HPDE6-E6E7 (cell line): ENCODE measurements around the gene CDH12.

Experiments
- DNase-seq: peaks from one replicate; pipeline ENCODE4 v3.0.0; 2011; ENCODE audit warnings: missing footprints; ENCODE audit errors: extremely low spot score

CDH12 gene

DNA sequence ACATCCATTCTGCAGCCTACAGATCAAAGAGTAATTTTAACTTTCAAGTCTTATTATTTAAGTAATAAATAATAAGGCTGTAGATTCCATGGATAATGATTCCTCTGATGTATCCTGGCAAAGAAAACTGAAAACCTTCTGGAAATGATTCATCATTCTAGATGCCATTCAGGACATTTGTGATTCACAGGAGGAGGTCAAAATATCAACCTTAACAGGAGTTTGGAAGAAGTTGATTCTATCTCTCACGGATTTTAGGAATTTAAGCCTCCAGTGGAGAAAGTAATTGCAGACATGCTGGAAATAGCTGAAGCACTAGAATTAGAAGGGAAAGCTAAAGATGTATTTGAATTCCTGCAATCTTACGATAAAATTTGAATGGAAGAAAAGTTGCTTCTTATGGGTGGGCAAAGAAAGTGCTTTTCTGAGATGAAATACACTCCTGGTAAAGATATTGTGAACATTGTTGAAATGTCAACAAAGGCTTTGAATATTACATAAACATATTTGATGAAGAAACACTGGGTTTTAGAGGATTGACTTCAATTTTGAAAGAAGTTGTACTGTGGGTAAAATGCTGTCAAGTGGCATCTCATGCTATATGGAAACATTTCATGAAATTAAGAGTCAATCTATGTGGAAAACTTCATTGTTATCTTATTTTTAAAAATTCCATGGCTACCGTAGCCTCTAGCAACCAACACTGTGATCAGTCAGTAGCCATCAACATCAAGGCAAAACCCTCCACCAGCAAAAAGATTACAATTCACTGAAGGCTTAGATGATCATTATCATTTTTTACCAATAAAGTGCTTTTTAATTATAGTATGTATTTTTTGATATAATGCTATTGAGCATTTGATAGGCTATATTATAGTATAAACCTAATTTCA is 1141.0 kb downstream of the CDH12 start:
- no peak for DNase-seq

DNA sequence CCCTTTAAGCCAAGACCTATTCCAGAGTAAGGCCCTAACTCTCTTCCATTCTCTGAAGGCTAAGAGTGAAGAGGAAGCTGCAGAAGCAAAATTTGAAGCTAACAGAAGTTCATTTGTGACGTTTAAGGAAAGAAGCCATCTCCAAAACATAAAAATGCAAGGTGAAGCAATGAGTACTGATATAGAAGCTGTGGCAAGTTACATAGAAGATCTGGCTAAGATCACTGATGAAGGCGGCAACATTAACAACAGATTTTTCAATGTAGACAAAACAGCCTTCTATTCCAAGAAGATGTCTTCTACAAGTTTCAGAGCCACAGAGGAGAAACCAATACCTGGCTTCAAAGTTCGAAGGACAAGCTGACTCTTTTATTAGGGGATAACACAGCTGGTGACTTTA is 1143.4 kb downstream of the CDH12 start:
- DNase-seq = no peak

DNA sequence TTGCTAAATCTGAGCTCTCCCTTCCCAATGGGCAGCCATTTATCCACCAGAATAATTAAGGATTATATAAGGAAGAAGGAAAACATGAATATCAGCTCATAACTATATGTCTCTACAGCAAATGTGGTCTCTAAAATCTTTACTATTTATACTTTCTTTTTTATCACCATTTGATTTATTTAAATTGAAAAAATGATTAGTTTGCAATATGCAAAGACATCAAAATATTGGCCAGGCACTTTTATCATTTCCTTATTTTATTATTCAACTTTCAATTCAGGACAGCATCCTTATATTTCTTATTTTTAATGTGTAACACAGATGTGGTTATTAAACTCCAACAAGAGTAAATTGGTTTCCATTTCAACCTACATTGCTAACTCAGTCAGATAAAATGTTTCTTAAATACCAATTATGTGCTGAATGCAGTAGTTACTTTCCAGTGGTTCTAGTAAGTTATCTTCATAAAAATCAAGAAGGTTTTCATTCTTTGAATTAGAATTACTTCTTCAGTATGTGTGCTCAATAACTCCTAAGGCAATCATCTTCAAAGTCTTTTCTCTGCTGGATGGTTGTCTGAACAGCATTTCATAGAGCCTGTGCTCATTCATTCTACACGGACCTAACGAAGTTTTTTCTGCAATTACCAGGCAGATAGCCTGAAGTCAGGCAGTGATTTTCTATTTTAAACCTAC is 1148.0 kb downstream of the CDH12 start:
- DNase-seq = no peak

DNA sequence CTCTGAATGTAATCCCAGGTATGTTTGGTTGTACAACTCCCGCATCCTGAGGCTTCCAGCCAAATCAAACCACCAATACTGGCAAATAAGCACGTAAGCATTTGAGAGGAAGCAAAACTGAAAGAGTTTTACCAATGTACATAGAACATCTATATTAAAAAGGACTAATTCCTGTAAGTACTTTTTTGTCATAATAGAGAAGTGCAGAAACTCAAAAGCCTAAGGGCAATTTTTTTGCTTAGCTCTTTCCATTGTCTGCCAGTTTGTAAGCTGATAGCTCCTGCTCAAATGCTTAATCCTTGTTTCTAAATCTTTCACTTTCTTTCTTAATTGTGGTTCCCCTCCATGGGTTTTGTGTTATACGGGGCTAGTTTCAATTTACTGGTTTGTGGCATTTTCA is 1151.8 kb downstream of the CDH12 start:
- no peak for DNase-seq
